H1 (cell line): ENCODE results near the gene TAS2R19. TPM values are rescaled to one million over a fixed set of nuclear protein-coding genes. Genes with fewer than 3 reads are reported as not detected.

Experiments
- CTCF ChIA-PET: fragments of 300-600 bp; sonication (Branson Sonifier 250); formaldehyde crosslinking; loops from one replicate; lab custom pipeline; 2021; ENCODE audit not compliant: partially characterized antibody; lab: Charles Lee
- POLR2A ChIA-PET: fragments of 300-600 bp; sonication (Branson Sonifier 250); formaldehyde crosslinking; loops from one replicate; lab custom pipeline; 2021; ENCODE audit warnings: inconsistent platforms; ENCODE audit not compliant: partially characterized antibody; lab: Charles Lee
- DNase-seq, 2 experiments: peaks; one replicate each; pipeline versions ENCODE4 v3.0.0 to v3.0.0-alpha.2; 2010 to 2022; ENCODE audit warnings: low spot score in 2 of 2, low read depth in 1 of 2, mixed read lengths in 1 of 2
- FAIRE-seq: peaks from 2 replicates; lab custom pipeline; 2011; peaks lifted over from hg19 to GRCh38; lab: Jason Lieb, UNC
- H2AFZ ChIP-seq: 2 replicates; pipeline ENCODE4 v1.8.1; 2012; ENCODE audit warnings: low read length, inconsistent platforms
- H2AK5ac ChIP-seq: 2 replicates; pipeline ENCODE4 v1.6.1; 2013; ENCODE audit warnings: low read depth, low read length
- H2BK120ac ChIP-seq: replicated peaks from 2 replicates; pipeline ENCODE3; 2013; ENCODE audit warnings: low read depth, low read length, inconsistent platforms
- H2BK12ac ChIP-seq: 2 replicates; pipeline ENCODE4 v1.6.1; 2013; ENCODE audit warnings: low read depth, low read length
- H2BK15ac ChIP-seq: 2 replicates; pipeline ENCODE4 v1.6.1; 2013; ENCODE audit warnings: low read length
- H2BK20ac ChIP-seq: 2 replicates; pipeline ENCODE4 v1.6.1; 2013; ENCODE audit warnings: low read length
- H2BK5ac ChIP-seq: 2 replicates; pipeline ENCODE4 v1.6.1; 2013; ENCODE audit warnings: low read depth, low read length
- H3K14ac ChIP-seq: 2 replicates; pipeline ENCODE4 v1.6.1; 2013; ENCODE audit warnings: inconsistent platforms; ENCODE audit not compliant: insufficient read length
- H3K18ac ChIP-seq: 2 replicates; pipeline ENCODE4 v1.6.1; 2013; ENCODE audit warnings: low read length; ENCODE audit errors: extremely low read depth
- H3K23ac ChIP-seq: 2 replicates; pipeline ENCODE4 v1.6.1; 2013; ENCODE audit warnings: inconsistent platforms; ENCODE audit not compliant: insufficient read length
- H3K23me2 ChIP-seq: 2 replicates; pipeline ENCODE4 v1.6.1; 2013; ENCODE audit warnings: low read depth, low read length
- H3K27ac ChIP-seq: 2 replicates; pipeline ENCODE4 v1.6.1; 2011; ENCODE audit warnings: low read depth, low read length, inconsistent platforms
- H3K27me3 ChIP-seq, 4 experiments: replicated peaks in 1 of 4; 1 replicate in 1 of 4; 2 replicates in 3 of 4; pipeline versions ENCODE4 v1.6.1 to v1.8.1; 2011 to 2013; ENCODE audit warnings: low read length in 3 of 4, mild to moderate bottlenecking in 3 of 4, inconsistent platforms in 2 of 4, mixed read lengths in 2 of 4, moderate library complexity in 1 of 4; ENCODE audit not compliant: control insufficient read depth in 3 of 4, insufficient read depth in 3 of 4; ENCODE audit errors: extremely low read depth in 1 of 4
- H3K36me3 ChIP-seq, 4 experiments: 2 replicates each; pipeline versions ENCODE4 v1.6.1 to v1.8.1; 2011 to 2013; ENCODE audit warnings: mild to moderate bottlenecking in 4 of 4, low read length in 3 of 4, moderate library complexity in 2 of 4, control low read depth in 1 of 4, inconsistent platforms in 1 of 4; ENCODE audit not compliant: insufficient read depth in 4 of 4, control insufficient read depth in 2 of 4
- H3K4ac ChIP-seq: replicated peaks from 2 replicates; pipeline ENCODE3; 2013; ENCODE audit warnings: low read length, low read depth, mixed read lengths, inconsistent platforms; ENCODE audit not compliant: insufficient read length
- H3K4me1 ChIP-seq, 4 experiments: replicated peaks in 1 of 4; 1 replicate in 1 of 4; 2 replicates in 3 of 4; pipeline versions ENCODE4 v1.6.1 to v1.8.1; 2011 to 2013; ENCODE audit warnings: low read length in 3 of 4, inconsistent platforms in 2 of 4, mixed read lengths in 1 of 4; ENCODE audit not compliant: insufficient read depth in 4 of 4, control insufficient read depth in 3 of 4
- H3K4me2 ChIP-seq, 2 experiments: 2 replicates each; pipeline versions ENCODE4 v1.6.1 to v1.8.1; 2011 to 2013; ENCODE audit warnings: low read depth in 2 of 2, low read length in 2 of 2, control low read depth in 1 of 2, inconsistent platforms in 1 of 2, mild to moderate bottlenecking in 1 of 2; ENCODE audit not compliant: insufficient read depth in 1 of 2
- H3K4me3 ChIP-seq, 4 experiments: fragments of 200-600, 300-600 bp in 1 of 4; sonication (generic), shearing (Covaris generic), sonication (Bioruptor Twin) in 1 of 4; 2 replicates each; pipeline versions ENCODE4 v1.5.1 to v1.8.1; 2011 to 2016; ENCODE audit warnings: low read length in 4 of 4, low read depth in 3 of 4, control low read depth in 2 of 4, inconsistent platforms in 2 of 4, mild to moderate bottlenecking in 2 of 4, mixed read lengths in 1 of 4, moderate library complexity in 1 of 4; ENCODE audit not compliant: insufficient read depth in 2 of 4; ENCODE audit errors: extremely low read depth in 1 of 4
- H3K56ac ChIP-seq: replicated peaks from 2 replicates; pipeline ENCODE3; 2013; ENCODE audit warnings: low read depth, mild to moderate bottlenecking, mixed read lengths, low read length, inconsistent platforms; ENCODE audit not compliant: insufficient read length
- H3K79me1 ChIP-seq: 2 replicates; pipeline ENCODE4 v1.6.1; 2013; ENCODE audit warnings: low read depth, low read length, control low read depth
- H3K79me2 ChIP-seq, 2 experiments: 2 replicates each; pipeline versions ENCODE4 v1.6.1 to v1.8.1; 2012 to 2013; ENCODE audit warnings: low read length in 2 of 2, mild to moderate bottlenecking in 2 of 2, inconsistent platforms in 1 of 2; ENCODE audit not compliant: insufficient read depth in 2 of 2, control insufficient read depth in 1 of 2
- H3K9ac ChIP-seq, 4 experiments: replicated peaks in 1 of 4; 1 replicate in 1 of 4; 2 replicates in 3 of 4; pipeline versions ENCODE4 v1.6.1 to v1.8.1; 2011 to 2013; ENCODE audit warnings: low read depth in 3 of 4, low read length in 3 of 4, control low read depth in 2 of 4, mild to moderate bottlenecking in 2 of 4, moderate library complexity in 2 of 4, inconsistent platforms in 1 of 4; ENCODE audit errors: extremely low read depth in 1 of 4
- H3K9me3 ChIP-seq, 2 experiments: 2 replicates each; pipeline versions ENCODE4 v1.6.1 to v1.8.1; 2012 to 2013; ENCODE audit warnings: mild to moderate bottlenecking in 2 of 2, moderate library complexity in 2 of 2, control low read depth in 1 of 2, inconsistent platforms in 1 of 2, low read depth in 1 of 2, low read length in 1 of 2, mixed read lengths in 1 of 2; ENCODE audit not compliant: insufficient read depth in 2 of 2
- H4K20me1 ChIP-seq, 2 experiments: replicated peaks in 1 of 2; 2 replicates each; pipeline versions ENCODE3 to v1.8.1; 2011 to 2013; ENCODE audit warnings: inconsistent platforms in 2 of 2, low read length in 2 of 2, mild to moderate bottlenecking in 1 of 2; ENCODE audit not compliant: insufficient read depth in 2 of 2, control insufficient read depth in 1 of 2
- H4K5ac ChIP-seq: 2 replicates; pipeline ENCODE4 v1.6.1; 2013; ENCODE audit warnings: low read length, low read depth, mixed read lengths, inconsistent platforms; ENCODE audit not compliant: insufficient read length
- H4K8ac ChIP-seq: 2 replicates; pipeline ENCODE4 v1.8.0; 2013; ENCODE audit warnings: mild to moderate bottlenecking, moderate library complexity, low read length, inconsistent platforms; ENCODE audit not compliant: insufficient read depth; ENCODE audit errors: extremely low read depth
- H4K91ac ChIP-seq: replicated peaks from 2 replicates; pipeline ENCODE3; 2013; ENCODE audit warnings: low read length, mixed read lengths, inconsistent platforms; ENCODE audit not compliant: insufficient read length
- BCL11A ChIP-seq, 2 experiments: IDR thresholded peaks; one replicate each; pipeline ENCODE4 v1.6.1; 2011; ENCODE audit warnings: low read depth in 2 of 2, low read length in 2 of 2, mild to moderate bottlenecking in 2 of 2
- BRCA1 ChIP-seq: IDR thresholded peaks from 2 replicates; pipeline ENCODE4 v1.6.1; 2012; ENCODE audit warnings: low read depth, low read length, improper control_type of control experiment
- CREB1 ChIP-seq: IDR thresholded peaks from 2 replicates; pipeline ENCODE4 v1.6.1; 2012; ENCODE audit warnings: inconsistent platforms
- EGR1 ChIP-seq: IDR thresholded peaks from 2 replicates; pipeline ENCODE4 v1.6.1; 2011; ENCODE audit warnings: low read depth, low read length, borderline replicate concordance
- EP300 ChIP-seq, 2 experiments: IDR thresholded peaks; 1 replicate in 1 of 2; 2 replicates in 1 of 2; pipeline ENCODE4 v1.6.1; 2011 to 2012; ENCODE audit warnings: low read depth in 2 of 2, low read length in 2 of 2, mild to moderate bottlenecking in 2 of 2, borderline replicate concordance in 1 of 2, inconsistent platforms in 1 of 2, moderate library complexity in 1 of 2
- JUND ChIP-seq: IDR thresholded peaks from 2 replicates; pipeline ENCODE4 v1.6.1; 2011; ENCODE audit warnings: mild to moderate bottlenecking, improper control_type of control experiment, low read length
- MAX ChIP-seq: IDR thresholded peaks from 2 replicates; pipeline ENCODE4 v1.6.1; 2012; ENCODE audit warnings: inconsistent platforms
- NRF1 ChIP-seq: IDR thresholded peaks from 2 replicates; pipeline ENCODE4 v1.6.1; 2011; ENCODE audit warnings: mild to moderate bottlenecking, low read depth, low read length, improper control_type of control experiment
- PHF8 ChIP-seq: fragments of 200-600 bp; sonication (generic); conservative IDR thresholded peaks from 2 replicates; pipeline ENCODE4 v1.7.1; 2012; ENCODE audit warnings: low read depth, mild to moderate bottlenecking, inconsistent platforms, low read length, moderate library complexity
- POLR2A ChIP-seq, 2 experiments: IDR thresholded peaks; 1 replicate in 1 of 2; 2 replicates in 1 of 2; pipeline ENCODE4 v1.6.1; 2011; ENCODE audit warnings: low read depth in 2 of 2, low read length in 2 of 2, mild to moderate bottlenecking in 2 of 2; ENCODE audit errors: control extremely low read depth in 1 of 2
- RNF2 ChIP-seq: fragments of 200-900, 300-1000 bp; sonication (generic); IDR thresholded peaks from 2 replicates; pipeline ENCODE4 v1.7.1; 2016; ENCODE audit warnings: borderline replicate concordance, low read depth, mild to moderate bottlenecking, antibody characterized with exemption, low read length; ENCODE audit not compliant: poor library complexity, severe bottlenecking; ENCODE audit errors: missing control alignments
- SRF ChIP-seq: IDR thresholded peaks from 2 replicates; pipeline ENCODE4 v1.6.1; 2011; ENCODE audit warnings: mild to moderate bottlenecking, low read depth, low read length, moderate library complexity
- WGBS, 2 experiments: shearing (Covaris generic) in 1 of 2; methylation state at CpG; one replicate each; pipeline versions ENCODE4 v1.1.6 to v1.1.7; 2013 to 2015; ENCODE audit warnings: low lambda C conversion rate in 2 of 2, mixed read lengths in 2 of 2, inconsistent platforms in 1 of 2, low coverage in 1 of 2, missing lambda C conversion rate in 1 of 2; ENCODE audit not compliant: insufficient replicate concordance in 2 of 2, insufficient coverage in 1 of 2, insufficient read length in 1 of 2; ENCODE audit errors: extremely low coverage in 1 of 2, missing lambda C conversion rate in 1 of 2; 5-methylcytosine and 5-hydroxymethylcytosine counted together
- polyA plus RNA-seq, 7 experiments: library from polyadenylated mRNA; depleted of rRNA in 3 of 7; stranded (reverse) in 5 of 7; unstranded in 2 of 7; fragments of >200 nt in 5 of 7; fragments of 200-250 nt in 2 of 7; gene quantifications; 1 replicate in 5 of 7; 2 replicates in 1 of 7; 4 replicates in 1 of 7; pipeline versions ENCODE4 v1.2.1 to v1.2.3, GENCODE V29; 2011 to 2013; ENCODE audit warnings: missing spikeins in 2 of 7, mixed read lengths in 2 of 7
- total RNA-seq: library from RNA; stranded (reverse); fragmentation: NEBNext Ultra II Directional; extraction: Animal tissue kit (Norgen Biotek cat#: 25700); gene quantifications from 2 replicates; pipeline ENCODE4 v1.2.1, GENCODE V29; 2021
- TF ChIP-seq, protein P1 (sequence below): IDR thresholded peaks from 2 replicates; pipeline ENCODE4 v1.6.1; 2012; ENCODE audit warnings: inconsistent platforms

The TAS2R19 gene
- total and polyA plus RNA-seq, 2 of the 8 experiments (the other 6 are each of a cell fraction or from before 2014, with no cell fraction given): 0.97 to 0.99 TPM

DNA sequence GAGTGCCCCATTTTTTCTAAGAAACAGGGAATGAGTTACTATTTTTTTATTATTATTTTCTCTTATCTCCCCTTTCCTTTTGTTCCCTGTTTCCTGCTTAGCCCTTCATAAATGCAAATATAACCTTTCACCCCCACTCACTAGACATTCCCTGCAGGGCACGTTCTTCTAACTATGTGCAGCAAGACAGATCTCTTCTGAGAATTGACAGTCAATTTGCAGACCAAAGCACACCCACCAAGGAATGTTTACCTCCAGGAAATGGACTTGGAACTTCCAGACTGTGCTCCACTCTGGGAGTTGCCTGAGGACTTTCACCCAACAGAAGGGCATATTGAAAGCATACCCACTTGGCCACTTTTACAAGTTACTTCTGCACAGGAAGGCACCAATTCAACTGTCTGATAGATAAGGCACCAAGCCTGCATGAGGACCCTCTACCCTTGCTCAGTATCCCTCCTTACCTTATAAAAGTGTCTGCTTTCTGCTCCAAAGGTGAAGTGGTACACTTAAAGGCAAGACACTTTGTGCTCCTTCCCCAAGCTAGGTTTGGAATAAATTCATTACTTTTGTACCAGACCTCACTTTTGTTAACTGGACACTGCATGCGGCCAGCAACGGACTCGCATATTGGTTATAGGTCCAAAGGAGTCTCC lies 6.5 kb downstream of the TAS2R19 start:
- Histone ChIP-seq H4K8ac (no peak overlapping the region), H3K27me3 (no peaks in the 10 kb centered on the region), H3K4me1 (no peaks in the 10 kb centered on the region), H3K4me2 (no peak overlapping the region), H3K4me3 (no peak overlapping the region), H2BK15ac (no peak overlapping the region), H3K4ac (no peak overlapping the region), H3K36me3 (no peaks in the 10 kb centered on the region), H4K91ac (no peak overlapping the region), H2BK12ac (no peak overlapping the region), H4K5ac (no peak overlapping the region), H3K9me3 (no peaks in the 10 kb centered on the region), H2AK5ac (no peak overlapping the region), H3K56ac (no peak overlapping the region), H2BK120ac (no peak overlapping the region), H2BK5ac (no peak overlapping the region), H3K27ac (no peak overlapping the region), H3K14ac (no peak overlapping the region), H3K79me2 (no peaks in the 10 kb centered on the region), H3K9ac (no peak overlapping the region), H3K23me2 (no peaks in the 10 kb centered on the region), H2BK20ac (no peak overlapping the region), H3K18ac (no peak overlapping the region), H3K23ac (no peak overlapping the region), H3K79me1 (no peaks in the 10 kb centered on the region), H4K20me1 (no peaks in the 10 kb centered on the region), H2AFZ (no peak overlapping the region)
- FAIRE-seq (no peak), DNase-seq (no peak)
- WGBS, 2 experiments: 93% methylated on average over 4 of the region's 4 CpGs; no CpG with 5 or more reads in 1 of the 2 experiments
- POLR2A ChIA-PET: no interaction called here
- CTCF ChIA-PET: no interaction called here
- TF ChIP-seq BCL11A (IDR thresholded peaks at IDR 0.05; ENCODE audit: low read depth in 2 of 2, low read length in 2 of 2): no peak
- TF ChIP-seq CREB1: no peak
- no peak for TF ChIP-seq NRF1
- TF ChIP-seq BRCA1: no peak
- TF ChIP-seq EP300 (IDR thresholded peaks at IDR 0.05; ENCODE audit: borderline replicate concordance in 1 of 2, low read depth in 2 of 2, low read length in 2 of 2): no peak
- no peak for TF ChIP-seq SRF
- TF ChIP-seq, protein P1, sequence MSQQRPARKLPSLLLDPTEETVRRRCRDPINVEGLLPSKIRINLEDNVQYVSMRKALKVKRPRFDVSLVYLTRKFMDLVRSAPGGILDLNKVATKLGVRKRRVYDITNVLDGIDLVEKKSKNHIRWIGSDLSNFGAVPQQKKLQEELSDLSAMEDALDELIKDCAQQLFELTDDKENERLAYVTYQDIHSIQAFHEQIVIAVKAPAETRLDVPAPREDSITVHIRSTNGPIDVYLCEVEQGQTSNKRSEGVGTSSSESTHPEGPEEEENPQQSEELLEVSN: no peak
- no peak for TF ChIP-seq RNF2
- no peak for TF ChIP-seq JUND
- TF ChIP-seq EGR1: no peak
- TF ChIP-seq PHF8: no peak
- TF ChIP-seq POLR2A (IDR thresholded peaks at IDR 0.05; ENCODE audit: control extremely low read depth in 1 of 2, low read depth in 2 of 2, low read length in 2 of 2): no peak
- no peak for TF ChIP-seq MAX
